AG08395 (cell line): ENCODE measurements around the gene CHRNB2.
A peak's percentile ranks its signal among the peaks of the same experiment; 100 is the strongest.

Experiments used
- DNase-seq: peaks from one replicate; pipeline ENCODE4 v3.0.0; 2012; ENCODE audit warnings: mixed read lengths, low spot score

Gene CHRNB2

GRCh38 chr1:154552036-154552435, 15.5 kb upstream of the CHRNB2 start:
- DNase-seq, result no peak

- DNase-seq, result no peak
Observed at GRCh38 chr1:154553056-154554030, 14.2 kb upstream of the CHRNB2 start.

DNA sequence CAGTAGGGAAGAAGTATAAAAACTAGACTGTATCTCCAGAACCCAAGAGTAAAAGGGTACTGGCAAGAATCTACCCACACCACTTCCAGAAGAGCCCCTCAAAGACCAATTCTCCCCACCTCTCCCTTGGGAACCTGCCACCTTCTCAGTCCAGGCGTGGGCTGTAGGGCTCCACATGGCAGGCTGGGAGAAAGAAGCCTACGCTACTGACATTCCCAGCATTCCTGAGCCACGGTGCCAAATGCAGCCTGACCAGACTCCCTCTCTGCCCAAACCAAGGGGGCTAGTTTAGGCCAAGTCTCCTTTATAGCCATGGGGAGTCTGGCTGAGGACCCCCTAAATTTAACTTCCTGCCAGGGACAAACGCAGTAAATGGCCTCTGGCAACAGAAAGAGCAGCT, 11.2 kb upstream of the CHRNB2 start:
- DNase-seq, result peak; percentile 57

DNA sequence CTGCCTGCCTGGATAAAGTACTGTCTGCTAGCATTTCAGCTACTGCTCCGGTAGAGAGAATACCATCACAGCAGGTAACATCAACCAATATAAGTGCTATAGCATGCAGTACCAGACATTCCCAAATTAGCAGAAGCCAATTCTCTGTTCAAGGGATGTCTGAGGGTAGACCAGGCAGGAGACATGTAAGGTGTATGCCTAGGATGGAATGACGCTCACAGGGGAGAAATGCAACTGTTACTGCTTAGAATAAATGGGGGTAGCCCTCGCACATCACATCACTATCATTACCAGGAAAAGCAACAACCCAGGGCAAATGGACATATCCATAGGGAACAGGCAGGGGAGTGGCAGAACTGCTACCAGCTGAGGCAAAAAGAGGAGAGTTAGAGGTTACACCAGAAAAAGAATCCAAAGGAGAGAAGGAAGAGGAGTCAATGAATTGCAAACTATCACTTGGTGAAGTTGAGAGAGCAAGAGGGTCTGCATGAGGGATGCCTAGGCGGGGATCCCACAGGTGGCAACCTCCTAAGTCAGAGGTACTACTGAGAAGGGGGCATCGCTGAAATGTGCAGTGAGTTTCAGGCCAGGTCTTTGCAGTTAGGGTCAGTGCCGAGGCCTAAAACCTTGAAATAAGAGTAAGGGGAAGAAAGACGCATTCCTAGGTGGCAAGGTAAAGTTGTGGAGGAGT, 10.2 kb upstream of the CHRNB2 start:
- no peak for DNase-seq

- DNase-seq, result no peak
Observed at GRCh38 chr1:154557939-154558719, 9.4 kb upstream of the CHRNB2 start, which contains the start of gene UBE2Q1. UBE2Q1 (minus strand) TSS chr1:154558662; CDS start chr1:154558553, 109 bp downstream.

DNA sequence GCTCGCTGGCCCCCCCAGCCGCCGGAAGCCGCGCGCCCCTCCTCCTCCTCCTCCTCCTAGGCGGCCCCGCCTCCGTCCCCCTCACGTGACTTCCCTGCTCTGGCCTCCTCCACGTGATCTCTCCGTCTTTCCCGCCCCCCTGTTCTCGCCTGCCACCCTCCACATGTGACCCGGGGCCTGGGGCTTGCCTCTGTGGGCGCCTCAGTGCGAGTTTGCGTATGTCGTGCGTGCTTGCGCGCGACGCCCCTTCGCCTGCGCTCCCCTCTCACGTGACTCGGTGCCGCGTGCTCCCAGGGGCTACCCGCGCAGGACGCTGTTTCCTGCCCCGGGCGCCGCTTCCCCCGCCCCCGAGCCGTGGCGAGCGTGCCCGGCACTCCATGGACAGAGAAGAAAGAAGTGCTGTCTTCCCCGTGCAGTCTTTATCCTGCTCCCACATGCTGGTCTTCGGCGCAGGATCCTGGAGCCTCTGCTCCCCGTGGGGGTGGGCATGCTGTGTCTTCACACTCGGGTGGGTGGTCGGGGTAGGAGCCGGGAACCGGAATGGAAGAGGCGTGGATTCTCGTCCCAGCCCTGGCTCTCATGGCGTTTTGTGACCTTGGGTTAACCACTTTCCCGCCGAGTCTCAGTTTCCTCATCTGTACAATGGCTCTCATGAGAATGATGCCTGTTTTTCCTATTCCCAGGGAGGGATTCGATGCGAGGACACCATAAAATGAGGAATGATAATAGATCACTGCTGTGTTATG, 8.7 kb upstream of the CHRNB2 start:
- DNase-seq, result peak; percentile 97

GRCh38 chr1:154559466-154560044, 8.0 kb upstream of the CHRNB2 start:
- DNase-seq, result peak; percentile 83

DNA sequence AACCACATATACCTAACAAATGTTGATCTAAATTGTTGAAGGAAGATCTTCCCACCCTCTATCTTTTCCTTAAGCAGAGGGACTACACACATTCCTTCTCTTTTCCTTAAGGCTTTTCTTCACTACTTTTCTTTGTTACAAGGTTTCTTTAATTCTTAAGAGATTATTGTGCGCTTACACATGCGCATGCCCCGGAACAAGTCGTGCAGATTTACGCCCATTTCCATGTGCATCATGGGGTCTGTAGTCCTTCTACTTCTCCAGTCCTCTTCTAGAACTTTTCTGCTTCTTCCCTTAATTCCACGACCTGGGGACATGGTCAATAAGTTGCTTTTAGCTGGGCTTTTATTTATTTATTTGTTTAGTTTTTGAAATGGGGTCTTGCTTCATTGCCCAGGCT, 1.7 kb upstream of the CHRNB2 start:
- no peak for DNase-seq

DNA sequence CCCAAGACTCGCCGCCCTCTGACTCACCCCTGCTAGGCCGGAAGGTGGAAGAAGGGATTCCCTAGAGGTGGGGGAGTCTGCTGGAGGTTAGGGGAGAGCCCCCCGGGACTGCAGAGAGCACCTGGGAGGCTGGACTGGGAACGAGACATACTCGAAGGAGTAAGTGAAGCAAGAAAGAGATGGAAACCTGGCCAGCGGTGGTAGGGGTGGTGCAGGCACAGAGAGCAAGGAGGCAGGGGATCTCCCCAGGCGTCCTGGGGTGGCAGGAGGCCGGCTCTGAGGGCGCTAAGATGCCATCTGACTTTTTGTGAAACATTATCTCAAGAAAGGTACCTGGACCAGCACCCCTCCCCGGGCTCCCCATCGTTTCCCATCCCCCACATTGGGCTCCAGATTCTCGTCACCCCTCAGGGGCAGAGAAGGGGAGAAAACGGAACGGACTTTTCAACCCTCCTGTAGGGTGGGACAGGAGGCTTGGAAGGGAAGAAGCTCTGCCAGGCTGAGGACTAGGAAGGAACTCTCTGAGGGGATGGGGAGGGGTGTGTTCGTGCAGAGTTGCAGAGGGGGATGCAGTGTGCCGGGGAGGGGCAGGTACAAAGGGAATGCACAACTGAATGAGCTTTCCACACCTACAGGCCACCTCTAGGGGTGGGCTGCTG, 708 bp downstream of the CHRNB2 start:
- DNase-seq, result no peak

GRCh38 chr1:154571244-154571963, 3.8 kb downstream of the CHRNB2 start:
- DNase-seq, result no peak

GRCh38 chr1:154571964-154572288, 4.3 kb downstream of the CHRNB2 start:
- DNase-seq, result no peak

GRCh38 chr1:154572468-154573167, 5.0 kb downstream of the CHRNB2 start:
- no peak for DNase-seq

GRCh38 chr1:154573168-154573510, 5.6 kb downstream of the CHRNB2 start:
- DNase-seq, result no peak

- DNase-seq, result peak; percentile 29
Observed at GRCh38 chr1:154574716-154575115, 7.1 kb downstream of the CHRNB2 start.

DNA sequence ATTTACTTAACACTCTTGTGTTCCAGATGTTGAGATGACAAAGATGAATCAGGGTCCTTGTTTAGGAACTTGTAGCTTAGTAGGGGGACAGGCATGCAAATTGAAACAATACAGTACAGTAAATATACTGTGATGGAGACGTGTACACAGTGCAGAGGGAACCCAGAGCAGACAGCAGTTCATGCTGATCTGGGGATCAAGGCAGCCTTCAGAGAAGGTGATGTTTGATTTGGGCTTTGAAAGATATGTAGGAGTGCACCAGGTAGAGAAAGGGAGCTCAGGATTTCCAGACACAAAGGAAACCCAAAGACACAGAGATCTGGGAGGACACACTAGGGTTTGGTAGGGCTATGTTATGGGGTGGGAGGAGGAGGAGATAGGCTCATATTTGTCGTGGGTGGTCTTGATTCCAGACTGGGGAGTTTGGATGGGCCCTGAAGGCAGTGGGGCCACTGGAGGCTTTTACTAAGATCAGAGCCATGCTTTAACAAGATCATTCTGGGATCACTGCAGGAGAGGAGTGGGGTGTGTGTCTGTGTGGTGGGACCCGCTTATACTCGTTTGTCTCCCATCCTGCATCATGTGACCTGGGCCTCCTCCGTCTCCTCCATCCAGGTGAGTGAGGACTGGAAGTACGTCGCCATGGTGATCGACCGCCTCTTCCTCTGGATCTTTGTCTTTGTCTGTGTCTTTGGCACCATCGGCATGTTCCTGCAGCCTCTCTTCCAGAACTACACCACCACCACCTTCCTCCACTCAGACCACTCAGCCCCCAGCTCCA, 7.8 kb downstream of the CHRNB2 start:
- no peak for DNase-seq

DNA sequence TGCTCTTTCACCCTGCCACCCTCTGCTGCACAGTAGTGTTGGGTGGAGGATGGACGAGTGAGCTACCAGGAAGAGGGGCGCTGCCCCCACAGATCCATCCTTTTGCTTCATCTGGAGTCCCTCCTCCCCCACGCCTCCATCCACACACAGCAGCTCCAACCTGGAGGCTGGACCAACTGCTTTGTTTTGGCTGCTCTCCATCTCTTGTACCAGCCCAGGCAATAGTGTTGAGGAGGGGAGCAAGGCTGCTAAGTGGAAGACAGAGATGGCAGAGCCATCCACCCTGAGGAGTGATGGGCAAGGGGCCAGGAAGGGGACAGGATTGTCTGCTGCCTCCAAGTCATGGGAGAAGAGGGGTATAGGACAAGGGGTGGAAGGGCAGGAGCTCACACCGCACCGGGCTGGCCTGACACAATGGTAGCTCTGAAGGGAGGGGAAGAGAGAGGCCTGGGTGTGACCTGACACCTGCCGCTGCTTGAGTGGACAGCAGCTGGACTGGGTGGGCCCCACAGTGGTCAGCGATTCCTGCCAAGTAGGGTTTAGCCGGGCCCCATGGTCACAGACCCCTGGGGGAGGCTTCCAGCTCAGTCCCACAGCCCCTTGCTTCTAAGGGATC, 8.5 kb downstream of the CHRNB2 start:
- no peak for DNase-seq

- no peak for DNase-seq
Observed at GRCh38 chr1:154577346-154578057, 9.9 kb downstream of the CHRNB2 start.

GRCh38 chr1:154578058-154578418, 10.5 kb downstream of the CHRNB2 start:
- DNase-seq, result no peak
